Activated B cell treated with CpG ODN at 0.5 μM for 24 hours (primary cell): ENCODE measurements around the gene CMTR2. TPM values are rescaled to one million over a fixed set of nuclear protein-coding genes. Genes with fewer than 3 reads are reported as not detected.
A peak's percentile ranks its signal among the peaks of the same experiment; 100 is the strongest.

Experiments
- ATAC-seq: fragments of 200-7000 bp; cut with Tn5 transposase; one replicate; pipeline ENCODE4 v1.10.0; 2021; ENCODE audit warnings: low read depth, mild to moderate bottlenecking, moderate library complexity
- CTCF ChIA-PET: fragments of 350-600 bp; sonication (Branson Sonifier 250); formaldehyde crosslinking; loops from one replicate; lab custom pipeline; 2021; ENCODE audit warnings: antibody characterized with exemption; lab: Charles Lee
- POLR2A ChIA-PET: fragments of 350-600 bp; sonication (Branson Sonifier 250); formaldehyde crosslinking; loops from one replicate; lab custom pipeline; 2021; ENCODE audit warnings: antibody characterized with exemption; lab: Charles Lee
- DNase-seq: peaks from one replicate; pipeline ENCODE4 v3.0.0; 2022
- H3K27ac Mint-ChIP-seq: one replicate; pipeline ENCODE4 v1.8.0; 2020; ENCODE audit warnings: mixed read lengths
- H3K27me3 Mint-ChIP-seq: one replicate; pipeline ENCODE4 v1.8.0; 2021; ENCODE audit warnings: mixed read lengths
- H3K36me3 Mint-ChIP-seq: one replicate; pipeline ENCODE4 v1.8.0; 2021; ENCODE audit warnings: low read depth, mixed read lengths
- H3K4me1 Mint-ChIP-seq: one replicate; pipeline ENCODE4 v1.8.0; 2021; ENCODE audit warnings: mixed read lengths
- H3K4me3 Mint-ChIP-seq: one replicate; pipeline ENCODE4 v1.8.0; 2020; ENCODE audit warnings: mild to moderate bottlenecking, mixed read lengths
- H3K9me3 Mint-ChIP-seq: one replicate; pipeline ENCODE4 v1.8.0; 2020; ENCODE audit warnings: mixed read lengths
- CTCF ChIP-seq: fragments of 200-600 bp; IDR thresholded peaks from one replicate; pipeline ENCODE4 v1.8.0; 2022; ENCODE audit warnings: antibody characterized with exemption, mild to moderate bottlenecking
- intact Hi-C: fragments of 100-400 bp; cut with micrococcal nuclease; formaldehyde crosslinking; loops from one replicate; pipeline ENCODE4 v1.15.1; 2024
- total RNA-seq: library from RNA; stranded (reverse); gene quantifications from 2 replicates; pipeline ENCODE4 v1.2.3, GENCODE V29; 2022

Gene CMTR2
- 28.6 and 35.3 TPM in 2 replicates for total RNA-seq

- Mint-ChIP-seq H3K27me3 (peaks cover 19% of the 10 kb centered on the region), H3K27ac (peak within 1 kb of the TSS; percentile 94), H3K4me3 (peak within 1 kb of the TSS; percentile 89), H3K9me3 (peaks cover 5% of the 10 kb centered on the region), H3K4me1 (peaks cover 29% of the 10 kb centered on the region), H3K36me3 (peaks cover 46% of the 10 kb centered on the region)
- DNase-seq (peak; percentile 90), ATAC-seq (peak; percentile 89)
- POLR2A ChIA-PET: interaction anchor here (0.5 to 1.3 kb wide), 15 partner anchors 8 to 1501 kb away, joined by 3 to 12 read pairs (median 4); partner anchors contain the start of genes DHX38, TXNL4B, VAC14 and ZNF23
- no peak for TF ChIP-seq CTCF
- CTCF ChIA-PET: interaction anchor here (0.6 to 1.5 kb wide), 2 partner anchors 276 to 322 kb away, joined by 5 to 6 read pairs; no protein-coding TSS in a partner anchor
- intact Hi-C loops: loop anchor here (1.0 to 10.0 kb wide), 8 partner anchors 173 to 1376 kb away; partner anchors contain the start of genes COG4, DHODH, DHX38 and SF3B3
These were observed at the start of gene CMTR2 for GRCh38 chr16:71288890-71289731. CMTR2 (minus strand) TSS chr16:71289402; CDS start chr16:71285920, 3,482 bp downstream.

GRCh38 chr16:71338632-71339031 is 49.4 kb upstream of the CMTR2 start:
- intact Hi-C loops: no loop called here
- Mint-ChIP-seq H3K36me3 (no peaks in the 10 kb centered on the region), H3K4me3 (no peak overlapping the region), H3K4me1 (no peaks in the 10 kb centered on the region), H3K9me3 (peaks cover 6% of the 10 kb centered on the region), H3K27ac (no peak overlapping the region), H3K27me3 (peaks cover 26% of the 10 kb centered on the region)
- ATAC-seq (no peak), DNase-seq (no peak)
- ChIA-PET POLR2A (no interaction called here), CTCF (no interaction called here)
- no peak for TF ChIP-seq CTCF

DNA sequence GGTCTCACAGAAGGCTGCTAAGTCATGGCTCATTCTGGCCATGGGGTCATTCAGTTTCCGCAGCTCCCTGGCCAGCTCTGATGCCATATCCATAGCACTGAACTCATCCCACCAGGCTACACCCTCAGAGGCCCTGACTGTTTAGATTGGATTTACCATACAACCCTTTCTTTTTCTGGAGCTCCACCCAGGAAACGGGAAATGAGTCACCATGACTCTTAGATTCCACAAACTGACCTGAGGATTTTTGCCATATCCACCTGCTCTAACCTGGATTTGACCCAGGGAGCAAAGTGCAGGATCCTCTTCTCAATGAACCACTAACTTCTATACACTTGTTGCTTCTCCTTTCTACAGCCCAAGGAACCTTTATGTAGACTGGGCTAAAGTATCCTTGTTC is 49.0 kb upstream of the CMTR2 start:
- no peak for DNase-seq
- ChIA-PET POLR2A (no interaction called here), CTCF (no interaction called here)
- no peak for ATAC-seq
- intact Hi-C loops: no loop called here
- no peaks in the 10 kb centered on the region for H3K4me1 Mint-ChIP-seq
- no peak for TF ChIP-seq CTCF
- H3K9me3 Mint-ChIP-seq: peaks cover 6% of the 10 kb centered on the region
- H3K36me3 Mint-ChIP-seq: no peaks in the 10 kb centered on the region
- no peak overlapping the region for H3K4me3 Mint-ChIP-seq
- peaks cover 22% of the 10 kb centered on the region for H3K27me3 Mint-ChIP-seq
- H3K27ac Mint-ChIP-seq: no peak overlapping the region

DNA sequence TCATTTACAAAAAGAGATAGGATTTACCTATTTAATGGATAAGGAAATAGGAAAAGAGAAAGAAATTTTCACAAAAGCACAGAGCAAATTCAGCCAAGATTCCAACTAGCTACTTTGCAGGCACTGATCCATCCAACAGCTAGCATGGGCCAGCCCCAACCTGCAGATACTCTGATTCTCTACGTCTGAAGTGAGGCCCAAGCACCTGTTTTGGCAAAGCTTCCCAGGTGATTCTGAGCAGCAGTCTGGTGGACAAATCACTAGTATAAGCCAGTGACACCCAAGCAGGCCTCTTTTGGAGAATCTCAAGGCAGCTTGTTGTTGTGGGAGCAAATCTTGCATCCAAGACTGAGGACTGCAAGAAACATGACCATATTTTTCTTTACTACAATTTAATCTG is 48.4 kb upstream of the CMTR2 start:
- H3K4me1 Mint-ChIP-seq: no peaks in the 10 kb centered on the region
- no peak overlapping the region for H3K4me3 Mint-ChIP-seq
- ATAC-seq (no peak), DNase-seq (no peak)
- H3K27me3 Mint-ChIP-seq: peaks cover 22% of the 10 kb centered on the region
- ChIA-PET POLR2A (no interaction called here), CTCF (no interaction called here)
- H3K27ac Mint-ChIP-seq: no peak overlapping the region
- intact Hi-C loops: no loop called here
- H3K9me3 Mint-ChIP-seq: peaks cover 6% of the 10 kb centered on the region
- H3K36me3 Mint-ChIP-seq: no peaks in the 10 kb centered on the region
- TF ChIP-seq CTCF: no peak

GRCh38 chr16:71328151-71328550 is 38.9 kb upstream of the CMTR2 start:
- H3K4me1 Mint-ChIP-seq: no peaks in the 10 kb centered on the region
- peaks cover 5% of the 10 kb centered on the region for H3K9me3 Mint-ChIP-seq
- no peaks in the 10 kb centered on the region for H3K36me3 Mint-ChIP-seq
- peaks cover 21% of the 10 kb centered on the region for H3K27me3 Mint-ChIP-seq
- H3K4me3 Mint-ChIP-seq: no peak overlapping the region
- intact Hi-C loops: no loop called here
- DNase-seq: no peak
- ChIA-PET CTCF (interaction anchor here (0.7 to 1.3 kb wide), 2 partner anchors 16 to 18 kb away, joined by 3 to 4 read pairs; no protein-coding TSS in a partner anchor), POLR2A (no interaction called here)
- H3K27ac Mint-ChIP-seq: no peak overlapping the region
- no peak for TF ChIP-seq CTCF
- no peak for ATAC-seq
